Fibroblast of lung (primary cell): Measurements from ENCODE around the gene ETF1.

Source experiments
- CTCF ChIP-seq, 2 donors: IDR thresholded peaks in 1 of 2; conservative IDR thresholded peaks in 1 of 2; 1 replicate in 1 of 2; 2 replicates in 1 of 2; pipeline ENCODE4 v1.5.1; 2011 to 2012; ENCODE audit warnings: low read length in 2 of 2, control low read depth in 1 of 2, inconsistent platforms in 1 of 2, low read depth in 1 of 2, mild to moderate bottlenecking in 1 of 2
- EZH2 ChIP-seq: IDR thresholded peaks from 2 replicates; pipeline ENCODE4 v1.5.1; 2012; ENCODE audit warnings: low read length, control low read depth, mild to moderate bottlenecking; ENCODE audit errors: missing control alignments

GRCh38 chr5:138565100-138565821 is 22.2 kb upstream of the ETF1 start:
- TF ChIP-seq CTCF (conservative IDR thresholded peaks at IDR 0.05 in 1 of 2, IDR thresholded peaks at IDR 0.05 in 1 of 2; ENCODE audit: low read depth in 1 of 2, low read length in 2 of 2) (no peak), EZH2 (no peak)
